SKM-1 treated with dmso at 0.1 percent for 144 hours (cell line): ENCODE measurements around the gene PLEKHH3.
A peak's percentile ranks its signal among the peaks of the same experiment; 100 is the strongest.
"Not testable (repeated sequence)": the region's sequence is repeated elsewhere in the genome, so short reads cannot be mapped to it uniquely, and the experiment has no call there.

ENCODE experiments used
- DNase-seq: peaks from one replicate; lab custom pipeline; 2025; ENCODE audit not compliant: unreplicated experiment; lab: John Stamatoyannopoulos, UW

Gene PLEKHH3

GRCh38 chr17:42672038-42672437, 4.8 kb downstream of the PLEKHH3 start:
- DNase-seq: no peak

- no peak for DNase-seq
Measured at GRCh38 chr17:42670789-42671657, 5.8 kb downstream of the PLEKHH3 start.

GRCh38 chr17:42669977-42670788, 6.6 kb downstream of the PLEKHH3 start:
- no peak for DNase-seq

GRCh38 chr17:42669705-42669976, 7.2 kb downstream of the PLEKHH3 start:
- DNase-seq: no peak

GRCh38 chr17:42667088-42667951, 9.5 kb downstream of the PLEKHH3 start:
- no peak for DNase-seq

GRCh38 chr17:42666126-42666525, 10.7 kb downstream of the PLEKHH3 start:
- DNase-seq: not testable (repeated sequence)

- DNase-seq: no peak
Measured at GRCh38 chr17:42665581-42666001, 11.2 kb downstream of the PLEKHH3 start.

GRCh38 chr17:42660692-42661345, 16.0 kb downstream of the PLEKHH3 start:
- no peak for DNase-seq

GRCh38 chr17:42659932-42660274, 16.9 kb downstream of the PLEKHH3 start:
- not testable (repeated sequence) for DNase-seq

GRCh38 chr17:42659079-42659931, 17.5 kb downstream of the PLEKHH3 start, which contains the start of gene TUBG2:
TSS of gene TUBG2 (plus strand) at chr17:42659284. CDS start at chr17:42659504, 220 bp downstream.
- peak; percentile 79 for DNase-seq

- no peak for DNase-seq
Measured at GRCh38 chr17:42657824-42658588, 18.8 kb downstream of the PLEKHH3 start.

GRCh38 chr17:42655528-42655927, 21.3 kb downstream of the PLEKHH3 start:
- DNase-seq: no peak

GRCh38 chr17:42653179-42654124, 23.3 kb downstream of the PLEKHH3 start:
- DNase-seq: no peak

GRCh38 chr17:42651392-42651791, 25.4 kb downstream of the PLEKHH3 start:
- DNase-seq: no peak

GRCh38 chr17:42647778-42648177, 29.0 kb downstream of the PLEKHH3 start:
- DNase-seq: no peak

GRCh38 chr17:42642336-42642735, 34.5 kb downstream of the PLEKHH3 start:
- no peak for DNase-seq

- no peak for DNase-seq
Measured at GRCh38 chr17:42640121-42640520, 36.7 kb downstream of the PLEKHH3 start.

- peak; percentile 14 for DNase-seq
Measured at GRCh38 chr17:42639525-42640113, 37.2 kb downstream of the PLEKHH3 start.
